HG03378 (cell line): Measurements from ENCODE around the gene FRAS1.
"Not testable (repeated sequence)": the region's sequence is repeated elsewhere in the genome, so short reads cannot be mapped to it uniquely, and the experiment has no call there.

Experiments
- ATAC-seq: cut with Tn5 transposase; IDR thresholded peaks from one replicate; pipeline ENCODE4 v1.9.1; 2021; ENCODE audit warnings: mild to moderate bottlenecking, moderate library complexity; ENCODE audit not compliant: unreplicated experiment

The FRAS1 gene

DNA sequence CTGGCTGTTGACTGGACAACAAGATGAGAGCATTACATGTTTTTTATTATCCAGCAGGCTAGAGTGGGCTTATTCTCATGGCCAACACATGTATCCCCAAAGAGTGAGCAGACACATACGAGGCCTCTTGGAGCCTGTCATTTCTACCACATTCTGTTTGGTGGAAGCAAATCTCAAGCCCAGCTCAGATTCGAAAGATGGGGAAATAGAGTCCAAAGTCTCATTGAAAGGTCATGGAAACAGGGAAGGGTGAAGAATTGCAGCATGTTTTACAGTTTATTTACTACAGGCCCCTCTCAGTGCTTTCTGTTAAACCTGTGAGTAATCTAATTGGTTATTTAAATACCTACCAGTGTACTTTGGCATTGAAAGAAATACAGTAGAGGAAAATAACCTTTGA, 108.6 kb downstream of the FRAS1 start:
- ATAC-seq: no peak

DNA sequence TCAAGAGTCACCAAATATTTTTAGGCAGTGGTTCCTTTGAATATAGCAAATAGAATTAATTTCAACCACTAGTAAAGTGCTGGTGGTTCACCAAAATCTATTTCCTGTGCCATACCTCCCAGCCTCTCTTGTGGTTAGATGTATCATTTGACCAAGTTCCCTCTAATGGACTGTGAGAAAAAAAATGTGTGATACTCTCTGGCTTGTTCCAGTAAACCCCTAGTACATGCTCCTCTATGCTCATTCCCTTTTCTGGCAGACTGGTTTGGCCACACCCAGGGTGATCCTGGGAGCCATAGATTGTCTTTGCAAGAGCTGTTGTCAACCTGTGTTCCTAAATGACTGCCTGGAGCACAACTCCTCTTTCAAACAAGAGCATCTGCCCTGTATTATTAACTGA, 109.5 kb downstream of the FRAS1 start:
- ATAC-seq: no peak

- ATAC-seq: no peak
Measured at GRCh38 chr4:78167510-78167909, 110.4 kb downstream of the FRAS1 start.

- no peak for ATAC-seq
Measured at GRCh38 chr4:78168029-78168428, 110.9 kb downstream of the FRAS1 start.

DNA sequence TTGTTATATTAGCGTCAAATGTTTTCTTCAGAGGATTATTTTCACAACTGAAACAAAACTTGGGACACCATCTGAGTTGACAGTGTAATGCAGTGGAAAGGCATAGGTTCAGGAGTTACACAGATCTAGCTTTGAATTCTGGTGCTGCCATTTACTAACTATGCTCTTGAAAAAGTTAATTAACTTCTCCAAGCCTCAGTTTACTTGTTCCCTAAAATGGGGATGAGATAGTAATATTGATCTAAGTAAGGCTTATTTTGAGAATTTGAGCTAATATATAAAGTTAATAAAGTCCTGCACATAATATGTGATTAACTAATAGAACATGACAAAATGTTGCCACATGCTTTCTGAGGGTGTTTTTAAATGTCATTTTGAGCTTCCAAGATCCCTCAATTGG, 112.6 kb downstream of the FRAS1 start:
- no peak for ATAC-seq

DNA sequence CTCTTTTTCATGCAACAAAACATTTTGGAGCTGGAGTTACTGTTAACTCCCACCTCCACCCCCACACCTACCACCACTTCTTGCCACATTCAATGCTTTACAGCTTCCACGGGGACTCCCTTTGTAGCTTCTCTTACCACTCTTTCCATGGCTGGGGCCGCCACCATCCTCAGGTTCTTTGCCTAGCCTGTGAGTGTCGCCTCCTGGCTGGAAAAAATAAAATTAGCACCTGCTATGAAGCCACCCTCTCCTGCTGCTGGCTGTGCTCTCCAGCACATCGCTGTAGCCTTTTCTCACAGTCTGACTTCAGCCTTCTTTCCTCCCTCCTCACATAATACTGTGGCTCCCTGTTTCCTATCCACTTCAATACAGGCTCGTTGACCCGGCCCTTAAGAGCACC, 114.4 kb downstream of the FRAS1 start:
- no peak for ATAC-seq

DNA sequence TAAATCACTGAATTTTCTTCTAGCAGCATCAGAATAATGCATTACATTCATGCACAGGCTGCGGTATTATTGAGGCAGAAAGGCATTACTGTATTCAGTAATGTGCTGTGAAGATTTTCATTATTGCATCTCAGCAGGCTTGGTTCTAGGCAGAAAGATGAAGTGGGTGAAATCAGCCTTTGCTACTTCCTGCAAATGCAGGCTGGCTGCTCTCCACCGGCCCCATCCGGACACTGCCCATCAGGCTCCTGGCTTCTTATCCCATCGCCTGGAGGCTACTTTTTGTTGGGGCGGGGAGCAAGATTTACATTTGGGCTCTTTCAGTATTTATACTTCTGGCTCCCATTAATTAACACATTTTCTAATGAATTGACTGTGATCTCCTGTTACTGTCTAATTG, 117.8 kb downstream of the FRAS1 start:
- no peak for ATAC-seq

GRCh38 chr4:78179196-78179595, 122.1 kb downstream of the FRAS1 start:
- no peak for ATAC-seq

GRCh38 chr4:78181681-78182234, 124.6 kb downstream of the FRAS1 start:
- ATAC-seq: not testable (repeated sequence)

GRCh38 chr4:78184584-78184983, 127.5 kb downstream of the FRAS1 start:
- no peak for ATAC-seq

DNA sequence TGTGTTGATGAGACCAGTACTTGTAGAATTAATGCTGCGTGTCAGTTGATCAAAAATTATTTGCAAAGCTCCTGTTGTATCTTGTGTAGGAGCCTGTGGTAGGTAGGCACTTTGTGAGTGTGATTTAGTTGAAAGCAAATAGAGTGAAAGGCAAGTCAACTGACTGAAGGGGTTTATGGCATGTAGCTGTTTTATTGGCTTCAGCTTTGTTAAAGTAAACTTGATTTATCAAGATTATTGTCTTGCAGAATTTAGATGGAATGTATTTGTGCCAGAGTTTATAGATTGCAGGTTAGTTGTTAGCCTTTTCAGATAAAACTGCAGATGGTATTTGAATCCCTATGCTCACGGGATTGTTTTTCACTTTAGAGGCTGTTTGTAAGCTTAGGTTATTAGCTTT, 128.0 kb downstream of the FRAS1 start:
- ATAC-seq: no peak

DNA sequence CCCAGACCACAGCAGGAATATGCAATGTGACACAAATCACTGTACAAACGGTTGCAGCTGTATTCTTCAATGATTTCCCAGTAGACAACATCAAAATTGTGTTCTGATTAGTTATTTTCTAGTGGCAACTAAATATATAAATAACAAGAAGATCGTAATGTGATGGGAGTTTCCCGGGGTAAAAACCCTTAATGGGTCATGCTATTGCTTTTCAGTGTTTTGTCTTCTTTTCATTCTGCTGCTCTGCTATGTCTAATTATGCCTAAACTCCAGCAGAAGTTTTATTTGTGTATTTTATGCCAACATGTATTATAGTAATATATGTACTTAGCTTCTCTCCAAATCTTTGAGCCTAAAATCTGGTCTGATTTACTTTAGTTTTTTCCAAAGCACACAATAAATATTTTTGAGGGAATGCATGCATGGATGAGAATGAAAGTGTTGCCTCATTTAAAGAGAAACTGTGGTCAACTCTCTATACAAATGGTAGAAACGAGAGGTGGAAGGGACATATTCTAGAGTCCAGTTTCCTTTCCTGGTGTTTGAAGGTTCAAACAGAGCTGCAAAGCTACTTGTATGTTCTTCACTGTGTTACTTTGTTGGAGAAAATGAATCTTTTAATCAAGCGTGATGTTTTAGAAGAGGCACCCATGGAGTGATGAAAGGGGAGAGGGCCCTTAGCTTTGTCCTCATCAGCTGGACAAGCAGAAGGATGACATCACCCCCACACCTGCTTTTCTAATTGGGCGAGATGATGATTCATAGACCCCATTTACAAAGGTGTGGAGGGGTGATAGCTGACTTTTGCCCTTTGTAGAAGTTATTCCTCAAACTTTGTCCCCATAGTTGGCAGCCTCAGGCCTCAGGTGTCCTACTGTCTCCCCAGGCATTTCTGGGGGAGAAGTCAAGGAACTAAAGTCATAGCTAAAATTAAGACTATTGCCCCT, 129.7 kb downstream of the FRAS1 start:
- no peak for ATAC-seq

DNA sequence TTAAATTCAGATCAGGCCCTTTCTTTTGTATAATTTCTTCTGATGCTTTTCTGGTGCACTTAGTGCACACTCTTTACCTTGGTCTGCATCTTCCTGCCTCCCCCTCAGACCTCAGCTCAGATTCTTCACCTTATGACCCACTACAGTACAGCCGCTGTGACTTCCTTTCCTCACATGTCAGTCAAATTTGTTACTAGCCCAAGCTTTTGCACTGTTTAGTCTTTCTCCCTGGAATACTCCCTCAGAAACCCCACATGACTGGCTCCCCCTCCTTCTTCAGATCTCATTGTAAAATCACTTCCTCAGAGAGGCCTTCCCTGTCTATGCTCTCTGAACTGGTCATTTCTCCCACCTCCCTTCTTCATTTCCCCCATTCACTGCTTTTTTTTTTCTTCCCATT, 132.9 kb downstream of the FRAS1 start:
- no peak for ATAC-seq

GRCh38 chr4:78190595-78190994, 133.5 kb downstream of the FRAS1 start:
- no peak for ATAC-seq

GRCh38 chr4:78197947-78198346, 140.8 kb downstream of the FRAS1 start:
- ATAC-seq: no peak

- ATAC-seq: no peak
Measured at GRCh38 chr4:78199984-78200383, 142.9 kb downstream of the FRAS1 start.

DNA sequence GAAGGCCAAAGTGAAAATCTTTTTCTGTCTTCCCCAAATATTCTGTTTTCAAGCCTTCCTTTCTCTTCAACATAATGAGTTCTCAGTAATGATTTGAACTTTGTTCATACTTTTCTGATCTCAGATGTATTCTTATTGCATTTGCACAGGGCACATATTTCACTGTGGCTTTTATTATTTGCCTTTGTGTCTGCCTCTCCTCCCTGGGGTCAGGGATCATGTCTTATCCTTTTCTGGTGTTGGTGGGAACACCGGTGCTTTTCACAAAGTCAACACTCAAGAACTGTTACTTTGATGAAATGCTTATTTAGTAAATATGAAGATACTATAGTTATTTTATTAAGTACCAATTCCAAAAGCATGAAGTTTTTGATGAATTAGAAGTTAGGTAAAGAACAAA, 143.8 kb downstream of the FRAS1 start:
- no peak for ATAC-seq

DNA sequence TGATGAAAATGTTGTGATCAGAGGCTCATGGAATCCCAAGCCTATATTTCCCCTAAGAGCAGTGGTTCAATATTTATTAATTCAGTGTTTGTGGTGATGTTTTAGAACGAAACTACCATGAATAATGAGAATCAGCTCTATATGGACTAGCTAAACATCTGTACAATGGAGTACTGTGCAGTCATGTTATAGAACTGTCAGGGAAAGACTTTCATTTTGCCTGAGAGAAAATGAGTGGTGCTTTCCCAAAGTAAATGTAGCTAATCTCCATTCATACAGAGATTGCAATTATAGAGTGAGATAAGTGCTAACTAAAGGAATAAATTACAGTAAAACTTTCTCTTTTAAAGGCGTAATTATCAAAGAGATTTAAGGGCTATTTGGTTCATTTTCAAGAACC, 147.1 kb downstream of the FRAS1 start:
- ATAC-seq: no peak

GRCh38 chr4:78205591-78205990, 148.5 kb downstream of the FRAS1 start:
- ATAC-seq: no peak

DNA sequence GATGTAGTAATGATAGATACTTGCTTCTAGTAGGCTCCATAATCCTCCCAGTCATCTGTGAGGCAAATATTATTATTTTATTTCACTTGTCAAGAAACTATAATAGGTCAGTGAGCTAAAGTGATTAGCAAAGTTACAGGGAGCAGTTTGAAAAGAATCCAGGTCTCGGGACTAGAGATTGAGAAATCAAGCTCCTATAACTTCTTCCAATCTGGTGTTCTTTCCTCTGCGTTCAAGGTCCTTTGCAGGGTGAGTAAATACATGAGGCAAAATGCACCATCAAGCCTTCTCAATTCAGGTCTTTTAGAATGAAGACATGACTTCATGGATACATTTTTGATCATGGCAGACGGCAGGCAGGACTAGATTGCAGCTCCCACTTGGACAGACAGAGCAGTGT, 150.4 kb downstream of the FRAS1 start:
- ATAC-seq: no peak

GRCh38 chr4:78207951-78208350, 150.8 kb downstream of the FRAS1 start:
- no peak for ATAC-seq

DNA sequence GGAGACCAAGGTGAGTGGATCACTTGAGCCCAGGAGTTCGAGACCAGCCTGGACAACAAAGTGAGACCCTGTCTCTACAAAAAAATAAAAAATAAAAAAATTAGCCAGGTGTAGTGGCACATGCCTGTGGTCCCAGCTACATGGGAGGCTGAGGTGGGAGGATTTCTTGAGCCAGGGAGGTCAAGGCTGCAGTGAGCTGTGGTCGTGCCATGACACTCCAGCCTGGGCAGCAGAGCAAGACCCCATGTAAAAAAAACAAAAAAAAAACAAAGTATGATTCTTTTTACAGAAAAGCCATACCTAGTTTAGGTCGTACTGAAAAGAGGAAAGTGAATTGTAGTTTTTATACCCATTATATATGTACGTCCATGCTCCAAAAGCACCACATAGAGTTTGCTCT, 151.8 kb downstream of the FRAS1 start:
- ATAC-seq: not testable (repeated sequence)
